ENCODE data around the gene SETDB1. TPM values are rescaled to one million over a fixed set of nuclear protein-coding genes. Genes with fewer than 3 reads are reported as not detected.
A peak's percentile ranks its signal among the peaks of the same experiment; 100 is the strongest.
"Not testable (repeated sequence)": the region's sequence is repeated elsewhere in the genome, so short reads cannot be mapped to it uniquely, and the experiment has no call there.

SETDB1 gene
- polyA plus RNA-seq, 6 donors from 2014 or later = 16.5 to 30.5 (median 22.6) TPM

DNA sequence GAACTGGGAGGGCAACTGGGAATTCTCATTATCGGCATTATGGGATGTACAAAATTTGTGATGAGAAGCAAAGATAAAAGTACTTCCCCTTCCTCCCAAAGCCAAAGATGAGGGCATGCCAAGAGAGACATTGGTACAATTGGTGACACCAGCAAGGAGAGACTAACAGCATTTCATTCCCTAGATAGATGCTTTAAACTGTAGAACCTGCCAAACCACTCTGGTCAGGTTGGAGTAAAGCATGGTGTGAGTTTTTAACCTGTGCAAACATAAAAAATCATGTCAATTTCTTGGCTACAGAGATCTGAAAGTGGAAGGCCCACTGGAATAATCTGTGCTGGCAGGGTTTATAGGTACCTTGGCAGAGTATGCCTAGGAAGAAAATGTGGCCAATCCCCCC is 19.8 kb upstream of the SETDB1 start:
- DNase-seq = no peak
- Mint-ChIP-seq H3K27me3 (no peaks in the 10 kb centered on the region), H3K36me3 (no peaks in the 10 kb centered on the region), H3K9me3 (no peaks in the 10 kb centered on the region), H3K4me1 (peaks cover 5 to 17% (median 6%) of the 10 kb centered on the region in 3 donors), H3K27ac (no peak overlapping the region), H3K4me3 (no peak overlapping the region)
- no peak for ATAC-seq (ENCODE audit: low read depth in 2 of 2)

DNA sequence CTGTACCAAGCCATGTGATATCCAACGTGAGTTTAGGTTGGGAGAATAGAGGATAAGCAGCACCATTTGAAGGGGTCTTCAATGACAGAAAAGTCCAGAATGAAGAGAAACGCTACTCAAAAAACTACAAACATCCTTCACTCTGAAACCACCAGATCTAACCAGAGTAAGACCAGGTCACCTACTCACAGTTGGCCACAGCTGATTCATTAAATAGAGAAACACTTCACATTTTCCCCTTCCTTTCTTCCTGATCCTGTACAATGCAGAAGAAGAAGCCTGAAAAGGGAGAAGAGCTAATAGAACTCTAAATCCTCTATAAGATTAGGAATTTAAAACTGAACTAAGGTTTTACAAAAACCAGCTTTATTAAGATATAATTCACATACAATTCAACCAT is 19.4 kb upstream of the SETDB1 start:
- H3K36me3 Mint-ChIP-seq = no peaks in the 10 kb centered on the region
- ATAC-seq (ENCODE audit: low read depth in 2 of 2) (no peak), DNase-seq (no peak)
- peak overlapping the region in 1 of 6 donors; percentile 68 for H3K27ac Mint-ChIP-seq
- no peaks in the 10 kb centered on the region for H3K27me3 Mint-ChIP-seq
- peaks cover 5 to 18% (median 6%) of the 10 kb centered on the region in 3 donors for H3K4me1 Mint-ChIP-seq
- H3K4me3 Mint-ChIP-seq = no peak overlapping the region
- no peaks in the 10 kb centered on the region for H3K9me3 Mint-ChIP-seq

DNA sequence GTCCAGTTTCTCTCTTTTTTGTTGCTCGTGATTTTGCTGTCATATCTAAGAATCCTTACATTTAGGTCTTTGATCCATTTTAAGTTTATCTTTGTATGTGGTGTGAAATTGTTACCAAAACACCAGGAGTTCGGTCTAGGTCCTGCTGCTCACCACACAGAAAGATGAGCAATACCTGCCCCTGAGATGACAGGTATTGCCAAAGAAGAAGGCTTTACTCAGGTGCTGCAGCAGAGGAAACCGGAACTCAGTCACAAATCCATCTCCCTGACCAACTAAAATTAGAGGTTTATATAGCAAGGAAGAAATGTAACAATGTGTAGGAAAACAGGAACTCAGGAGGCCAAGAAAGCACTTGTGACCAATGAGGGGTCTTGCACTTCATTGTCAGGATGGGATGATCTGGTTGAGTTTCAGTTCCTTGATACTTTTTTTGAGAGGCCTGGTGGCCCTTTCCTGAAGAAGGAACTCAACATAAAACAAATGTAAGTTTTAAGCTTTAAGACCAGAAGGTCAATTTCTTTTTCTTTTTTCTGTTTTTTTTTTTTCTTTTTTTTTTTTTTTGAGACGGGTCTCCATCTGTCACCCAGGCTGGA is 16.5 kb upstream of the SETDB1 start:
- Mint-ChIP-seq H3K27me3 (no peaks in the 10 kb centered on the region), H3K27ac (peak overlapping the region in 3 of 6 donors; percentile 11 to 81 (median 31)), H3K4me1 (peaks cover 5 to 18% (median 6%) of the 10 kb centered on the region in 3 donors), H3K9me3 (no peaks in the 10 kb centered on the region), H3K4me3 (peak overlapping the region in 2 of 8 donors; percentile 10 to 50), H3K36me3 (no peaks in the 10 kb centered on the region)
- DNase-seq (no peak), ATAC-seq (ENCODE audit: low read depth in 2 of 2) (peak; percentile 28 to 58)

DNA sequence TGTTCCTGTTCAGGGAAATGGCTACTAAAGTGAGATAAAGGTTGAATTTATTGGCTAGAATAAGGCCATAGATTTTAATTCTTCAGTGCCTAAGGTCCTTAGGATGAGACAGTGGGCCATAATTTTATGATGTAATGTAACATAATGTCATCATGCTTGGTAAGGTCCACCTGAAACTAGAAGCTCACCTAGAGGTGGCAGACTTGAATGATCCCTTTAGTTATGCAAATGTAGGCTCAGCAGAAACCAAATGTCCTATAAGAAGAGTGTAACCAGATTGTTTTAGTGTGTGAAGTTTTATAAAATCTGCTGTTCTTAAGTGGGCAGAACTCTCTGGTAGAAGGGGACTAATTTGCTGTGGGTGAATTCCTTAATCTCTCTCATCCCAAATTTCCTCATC is 13.5 kb upstream of the SETDB1 start:
- no peak for ATAC-seq (ENCODE audit: low read depth in 2 of 2)
- Mint-ChIP-seq H3K27me3 (no peaks in the 10 kb centered on the region), H3K9me3 (no peaks in the 10 kb centered on the region), H3K4me3 (no peak overlapping the region), H3K27ac (peak overlapping the region in 1 of 6 donors; percentile 65), H3K36me3 (no peaks in the 10 kb centered on the region), H3K4me1 (peaks cover 5 to 15% (median 6%) of the 10 kb centered on the region in 3 donors)
- no peak for DNase-seq

DNA sequence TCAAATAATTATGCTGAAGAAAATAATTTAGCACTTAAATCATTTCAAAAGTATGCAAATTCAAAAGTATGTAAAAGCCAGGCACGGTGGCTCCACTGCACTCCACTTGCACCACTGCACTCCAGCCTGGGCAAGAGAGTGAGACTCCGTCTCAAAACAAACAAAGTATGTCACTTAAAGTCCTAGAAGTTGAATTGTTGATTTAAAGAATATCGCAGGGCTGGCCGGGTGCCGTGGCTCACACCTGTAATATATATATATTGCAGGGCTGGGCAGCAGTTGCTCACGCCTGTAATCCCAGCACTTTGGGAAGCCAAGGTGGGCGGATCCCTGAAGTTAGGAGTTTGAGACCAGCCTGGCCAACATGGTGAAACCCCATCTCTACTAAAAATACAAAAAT is 8.8 kb upstream of the SETDB1 start:
- Mint-ChIP-seq H3K36me3 (no peaks in the 10 kb centered on the region), H3K9me3 (no peaks in the 10 kb centered on the region), H3K27ac (no peak overlapping the region), H3K4me3 (no peak overlapping the region), H3K4me1 (peaks cover 0 to 5% (median 3%) of the 10 kb centered on the region in 3 donors), H3K27me3 (no peaks in the 10 kb centered on the region)
- ATAC-seq (ENCODE audit: low read depth in 2 of 2) (no peak), DNase-seq (no peak)

DNA sequence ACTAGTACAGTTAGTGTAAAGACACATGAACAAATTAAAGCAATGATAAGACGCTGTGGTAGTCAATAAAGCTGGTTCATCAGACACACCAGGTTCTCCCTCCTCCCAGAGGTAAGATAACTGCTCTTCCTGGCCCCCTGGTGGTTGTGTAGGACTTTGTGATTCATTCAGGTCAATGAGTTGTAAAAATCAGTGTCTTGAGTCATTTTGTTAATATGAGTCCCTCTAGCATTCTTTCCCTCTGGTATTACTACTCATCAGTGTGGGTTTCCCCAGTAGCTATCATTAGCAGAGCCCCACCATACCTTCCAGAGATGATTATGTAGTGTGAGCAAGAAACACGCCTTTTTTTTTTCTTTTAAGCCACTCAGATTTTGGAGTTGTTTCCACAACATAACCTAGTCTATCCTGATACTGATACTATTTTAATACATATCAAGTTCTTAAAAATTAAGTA is 3.6 kb upstream of the SETDB1 start:
- H3K4me1 Mint-ChIP-seq = peaks cover 10 to 33% (median 10%) of the 10 kb centered on the region in 3 donors
- H3K27ac Mint-ChIP-seq = peak overlapping the region in 3 of 6 donors; percentile 3 to 63 (median 49)
- ATAC-seq (ENCODE audit: low read depth in 2 of 2) (peak; percentile 21 to 34), DNase-seq (peak; percentile 69)
- no peaks in the 10 kb centered on the region for H3K9me3 Mint-ChIP-seq
- H3K4me3 Mint-ChIP-seq = peak overlapping the region in 3 of 8 donors; percentile 61 to 87 (median 63)
- H3K27me3 Mint-ChIP-seq = no peaks in the 10 kb centered on the region
- H3K36me3 Mint-ChIP-seq = peaks cover 0 to 4% of the 10 kb centered on the region in 2 donors

DNA sequence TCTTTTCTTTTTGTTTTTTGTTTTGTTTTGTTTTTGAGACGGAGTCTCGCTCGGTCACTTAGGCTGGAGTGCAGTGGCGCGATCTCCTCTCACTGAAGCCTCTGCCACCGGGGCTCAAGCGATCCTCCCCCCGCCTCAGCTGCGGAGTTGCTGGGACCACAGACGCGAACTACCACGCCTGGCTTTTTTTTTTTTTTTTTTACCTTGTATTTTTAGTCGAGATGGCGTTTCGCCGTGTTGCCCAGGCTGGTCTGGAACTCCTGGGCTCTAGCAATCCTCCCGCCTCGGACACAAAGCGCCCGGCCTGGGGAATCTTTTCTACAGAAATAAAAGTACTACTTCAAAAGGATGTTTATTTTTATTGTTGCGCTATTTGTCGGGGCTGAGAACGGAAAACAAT is 1.1 kb upstream of the SETDB1 start:
- H3K27me3 Mint-ChIP-seq = no peaks in the 10 kb centered on the region
- ATAC-seq (ENCODE audit: low read depth in 2 of 2) = no peak
- peak overlapping the region; percentile 95 to 99 (median 99) for H3K4me3 Mint-ChIP-seq

DNA sequence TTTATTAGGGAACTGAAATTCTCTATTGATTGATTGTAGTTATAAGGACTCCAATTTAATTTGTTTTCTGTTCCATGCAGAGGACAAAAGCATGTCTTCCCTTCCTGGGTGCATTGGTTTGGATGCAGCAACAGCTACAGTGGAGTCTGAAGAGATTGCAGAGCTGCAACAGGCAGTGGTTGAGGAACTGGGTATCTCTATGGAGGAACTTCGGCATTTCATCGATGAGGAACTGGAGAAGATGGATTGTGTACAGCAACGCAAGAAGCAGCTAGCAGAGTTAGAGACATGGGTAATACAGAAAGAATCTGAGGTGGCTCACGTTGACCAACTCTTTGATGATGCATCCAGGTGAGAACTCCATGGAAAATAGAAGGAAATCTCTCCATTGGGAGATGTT is 1.5 kb downstream of the SETDB1 start:
- H3K4me1 Mint-ChIP-seq = peaks cover 13 to 32% (median 14%) of the 10 kb centered on the region in 3 donors
- peak overlapping the region in 7 of 8 donors; percentile 83 to 99 (median 98) for H3K4me3 Mint-ChIP-seq
- peak overlapping the region in 2 of 6 donors; percentile 80 to 98 for H3K27ac Mint-ChIP-seq
- no peak for ATAC-seq (ENCODE audit: low read depth in 2 of 2)
- H3K36me3 Mint-ChIP-seq = peaks cover 20 to 27% of the 10 kb centered on the region in 2 donors
- DNase-seq = no peak
- no peaks in the 10 kb centered on the region for H3K27me3 Mint-ChIP-seq
- peaks cover 0 to 11% (median 7%) of the 10 kb centered on the region in 7 donors for H3K9me3 Mint-ChIP-seq

More for the DNA sequence above, 1.1 kb upstream of the SETDB1 start:
- Mint-ChIP-seq H3K36me3 (peaks cover 5 to 17% of the 10 kb centered on the region in 2 donors), H3K4me1 (peaks cover 13 to 36% (median 16%) of the 10 kb centered on the region in 3 donors), H3K27ac (peak overlapping the region in 3 of 6 donors; percentile 98 to 100 (median 99)), H3K9me3 (peaks cover 0 to 3% (median 0%) of the 10 kb centered on the region in 7 donors)
- peak; percentile 9 for DNase-seq

DNA sequence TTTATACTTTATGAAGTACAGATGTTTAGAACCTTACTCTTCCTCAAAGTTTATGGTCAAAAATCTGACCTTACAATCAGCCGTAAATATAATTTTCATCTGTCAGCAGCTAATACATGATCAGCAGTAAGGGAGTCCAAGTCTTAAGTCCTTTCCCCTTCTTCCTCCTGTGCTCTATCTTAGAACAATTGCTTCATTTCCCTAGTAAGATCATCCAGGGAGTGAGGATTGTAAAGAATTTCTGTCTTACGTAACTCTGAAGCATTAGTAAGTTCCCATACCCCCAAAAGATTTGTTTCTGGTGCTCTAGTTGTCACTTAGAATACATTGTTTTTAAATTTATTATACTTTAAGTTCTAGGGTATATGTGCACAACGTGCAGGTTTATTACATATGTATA is 2.1 kb downstream of the SETDB1 start:
- peaks cover 13 to 29% (median 13%) of the 10 kb centered on the region in 3 donors for H3K4me1 Mint-ChIP-seq
- peaks cover 23 to 29% of the 10 kb centered on the region in 2 donors for H3K36me3 Mint-ChIP-seq
- peaks cover 0 to 13% (median 7%) of the 10 kb centered on the region in 7 donors for H3K9me3 Mint-ChIP-seq
- DNase-seq (no peak), ATAC-seq (ENCODE audit: low read depth in 2 of 2) (no peak)
- no peaks in the 10 kb centered on the region for H3K27me3 Mint-ChIP-seq
- peak overlapping the region in 3 of 8 donors; percentile 57 to 85 (median 69) for H3K4me3 Mint-ChIP-seq
- peak overlapping the region in 1 of 6 donors; percentile 29 for H3K27ac Mint-ChIP-seq

DNA sequence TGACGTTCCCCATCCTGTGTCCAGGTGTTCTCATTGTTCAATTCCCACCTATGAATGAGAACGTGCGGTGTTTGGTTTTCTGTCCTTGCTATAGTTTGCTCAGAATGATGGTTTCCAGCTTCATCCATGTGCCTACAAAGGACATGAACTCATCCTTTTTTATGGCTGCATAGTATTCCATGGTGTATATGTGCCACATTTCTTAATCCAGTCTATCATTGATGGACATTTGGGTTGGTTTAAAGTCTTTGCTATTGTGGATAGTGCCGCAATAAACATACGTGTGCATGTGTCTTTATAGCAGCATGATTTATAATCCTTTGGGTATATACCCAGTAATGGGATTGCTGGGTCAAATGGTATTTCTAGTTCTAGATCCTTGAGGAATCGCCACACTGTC is 2.6 kb downstream of the SETDB1 start:
- H3K36me3 Mint-ChIP-seq = peaks cover 23 to 29% of the 10 kb centered on the region in 2 donors
- H3K4me3 Mint-ChIP-seq; H3K27ac Mint-ChIP-seq; DNase-seq; H3K27me3 Mint-ChIP-seq; ATAC-seq (ENCODE audit: low read depth in 2 of 2): not testable (repeated sequence)
- peaks cover 0 to 13% (median 7%) of the 10 kb centered on the region in 7 donors for H3K9me3 Mint-ChIP-seq
- H3K4me1 Mint-ChIP-seq = peaks cover 13 to 29% (median 13%) of the 10 kb centered on the region in 3 donors

DNA sequence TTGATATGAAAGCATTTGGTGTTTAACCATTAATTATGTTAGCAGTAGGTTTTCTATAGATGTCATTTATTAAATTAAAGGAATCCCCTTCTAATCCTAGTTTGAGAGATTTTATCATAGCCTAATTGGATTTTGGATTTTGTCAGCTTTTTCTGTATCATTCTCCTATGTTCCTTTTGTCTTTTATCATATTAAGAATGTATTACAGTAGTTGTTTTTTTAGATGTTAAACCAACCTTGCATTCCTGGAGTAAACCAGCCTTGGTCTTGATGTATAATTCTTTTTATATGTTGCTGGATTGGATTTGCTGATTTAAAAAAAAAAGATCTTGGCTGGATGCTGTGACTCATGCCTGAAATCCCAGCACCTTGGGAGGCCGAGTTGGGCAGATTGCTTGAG is 5.6 kb downstream of the SETDB1 start:
- no peak for ATAC-seq (ENCODE audit: low read depth in 2 of 2)
- Mint-ChIP-seq H3K27me3 (no peaks in the 10 kb centered on the region), H3K4me1 (peaks cover 23 to 29% (median 23%) of the 10 kb centered on the region in 3 donors), H3K9me3 (peaks cover 0 to 17% (median 7%) of the 10 kb centered on the region in 7 donors), H3K4me3 (peak overlapping the region in 1 of 8 donors; percentile 15), H3K36me3 (peaks cover 32 to 42% of the 10 kb centered on the region in 2 donors), H3K27ac (peak overlapping the region in 1 of 6 donors; percentile 71)
- no peak for DNase-seq

DNA sequence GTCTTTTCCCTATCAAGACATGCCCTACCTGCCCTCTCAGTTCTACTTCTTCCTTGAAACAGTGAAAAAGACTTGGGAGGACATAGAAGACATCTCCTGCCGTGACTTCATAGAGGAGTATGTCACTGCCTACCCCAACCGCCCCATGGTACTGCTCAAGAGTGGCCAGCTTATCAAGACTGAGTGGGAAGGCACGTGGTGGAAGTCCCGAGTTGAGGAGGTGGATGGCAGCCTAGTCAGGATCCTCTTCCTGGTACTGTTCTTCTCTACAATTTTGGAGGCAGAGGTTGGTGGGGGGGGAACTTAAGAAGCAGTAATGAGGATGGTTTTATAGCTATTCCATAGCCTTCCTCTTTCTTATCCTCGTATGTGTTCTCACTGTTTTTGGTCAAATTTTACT is 18.7 kb downstream of the SETDB1 start:
- ATAC-seq (ENCODE audit: low read depth in 2 of 2) (no peak), DNase-seq (no peak)
- Mint-ChIP-seq H3K36me3 (peaks cover 25 to 39% of the 10 kb centered on the region in 2 donors), H3K9me3 (no peaks in the 10 kb centered on the region), H3K4me3 (no peak overlapping the region), H3K27ac (peak overlapping the region in 2 of 6 donors; percentile 35 to 77), H3K27me3 (no peaks in the 10 kb centered on the region), H3K4me1 (peaks cover 0 to 4% (median 0%) of the 10 kb centered on the region in 3 donors)

DNA sequence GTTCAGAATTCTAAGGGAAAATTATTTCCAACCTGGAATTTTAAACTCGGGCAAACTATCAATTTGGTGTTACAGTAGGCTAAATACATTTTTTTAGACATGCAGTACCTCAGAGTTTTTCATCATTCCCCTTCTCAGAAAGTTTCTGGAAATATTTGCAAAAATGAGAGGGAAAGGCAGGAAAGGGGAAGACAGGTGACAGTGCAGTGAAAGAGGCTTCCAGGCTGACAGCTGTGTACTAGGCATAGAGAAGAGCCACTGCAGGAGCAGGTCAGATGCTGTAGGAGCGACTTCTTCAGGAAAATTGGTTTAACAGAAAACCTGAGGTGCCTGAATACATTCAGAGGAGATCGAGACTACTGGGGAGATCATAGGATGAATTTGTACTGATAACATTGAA is 28.5 kb downstream of the SETDB1 start:
- Mint-ChIP-seq H3K4me3 (no peak overlapping the region), H3K4me1 (peaks cover 0 to 8% (median 4%) of the 10 kb centered on the region in 3 donors), H3K27me3 (no peaks in the 10 kb centered on the region), H3K9me3 (no peaks in the 10 kb centered on the region), H3K27ac (peak overlapping the region in 1 of 6 donors; percentile 48), H3K36me3 (peaks cover 28 to 44% of the 10 kb centered on the region in 2 donors)
- ATAC-seq (ENCODE audit: low read depth in 2 of 2) (no peak), DNase-seq (no peak)

DNA sequence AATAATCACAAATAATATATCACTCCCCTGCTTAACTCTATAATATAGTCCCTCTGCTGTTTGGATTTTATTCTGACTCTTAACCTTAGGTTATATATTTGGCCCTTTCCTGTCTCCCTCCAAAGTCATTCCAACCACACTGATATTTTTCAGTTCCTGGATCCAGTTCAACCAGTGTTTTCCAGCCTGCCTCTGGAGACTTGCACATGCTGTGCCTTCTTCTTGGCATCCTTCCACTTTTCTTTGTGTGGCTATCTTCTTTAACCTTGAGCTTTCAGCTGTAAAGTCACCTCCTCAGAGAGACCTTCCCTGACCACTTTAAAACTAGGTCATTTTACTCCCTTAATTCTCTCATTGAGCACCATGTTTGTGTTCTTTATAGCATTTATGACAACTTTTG is 29.1 kb downstream of the SETDB1 start:
- Mint-ChIP-seq H3K27me3 (no peaks in the 10 kb centered on the region), H3K36me3 (peaks cover 28 to 44% of the 10 kb centered on the region in 2 donors), H3K4me3 (no peak overlapping the region), H3K4me1 (peaks cover 0 to 8% (median 4%) of the 10 kb centered on the region in 3 donors), H3K27ac (peak overlapping the region in 4 of 6 donors; percentile 2 to 75 (median 51)), H3K9me3 (no peaks in the 10 kb centered on the region)
- ATAC-seq (ENCODE audit: low read depth in 2 of 2) (no peak), DNase-seq (no peak)
